DMS53 treated with DMSO at 0.1 percent for 48 hours (cell line): Measurements from ENCODE around the gene NSG2.

Experiments
- DNase-seq: peaks from one replicate; lab custom pipeline; 2025; ENCODE audit not compliant: unreplicated experiment; lab: John Stamatoyannopoulos, UW

NSG2 gene

GRCh38 chr5:174147551-174147950 is 102.0 kb downstream of the NSG2 start:
- no peak for DNase-seq

GRCh38 chr5:174148721-174149120 is 103.2 kb downstream of the NSG2 start:
- no peak for DNase-seq

DNA sequence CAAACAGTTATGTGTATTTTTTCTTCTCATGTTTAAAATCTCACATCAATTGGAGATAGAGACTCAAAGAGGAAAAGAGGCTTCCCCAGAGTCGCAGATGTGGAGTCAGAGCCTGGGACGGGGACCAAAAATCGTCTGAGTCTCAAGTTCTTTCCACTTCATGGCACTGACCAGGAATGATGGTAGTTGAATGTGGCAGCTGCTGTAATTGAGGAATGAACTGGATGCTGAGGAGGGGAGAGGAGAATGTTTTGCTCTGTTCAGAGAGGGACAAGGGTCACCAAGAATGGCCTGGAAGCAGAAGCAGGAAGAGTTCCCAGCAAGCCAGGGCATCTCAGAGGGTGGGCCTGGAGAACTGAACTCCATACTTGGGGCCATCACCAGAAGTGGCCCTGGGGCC is 103.9 kb downstream of the NSG2 start:
- no peak for DNase-seq

DNA sequence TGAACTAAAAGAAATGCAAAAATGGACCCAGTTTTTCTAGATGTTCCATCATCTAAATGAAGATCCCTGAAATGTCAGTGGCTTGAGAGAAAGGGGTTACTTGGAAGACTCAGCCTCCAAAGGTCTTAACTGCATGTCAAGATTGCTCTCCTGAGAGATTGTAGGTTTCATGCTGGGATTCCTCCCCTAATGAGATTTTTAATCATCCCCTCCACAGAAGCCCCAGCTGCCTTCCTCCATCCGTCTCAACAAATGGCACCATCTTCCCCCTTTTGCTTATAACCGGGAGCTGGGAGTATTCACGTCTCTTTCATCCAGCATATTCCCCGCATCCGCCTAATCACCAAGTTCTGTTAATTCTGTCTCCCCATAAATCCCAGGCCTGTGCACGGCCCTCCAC is 104.5 kb downstream of the NSG2 start:
- no peak for DNase-seq

DNA sequence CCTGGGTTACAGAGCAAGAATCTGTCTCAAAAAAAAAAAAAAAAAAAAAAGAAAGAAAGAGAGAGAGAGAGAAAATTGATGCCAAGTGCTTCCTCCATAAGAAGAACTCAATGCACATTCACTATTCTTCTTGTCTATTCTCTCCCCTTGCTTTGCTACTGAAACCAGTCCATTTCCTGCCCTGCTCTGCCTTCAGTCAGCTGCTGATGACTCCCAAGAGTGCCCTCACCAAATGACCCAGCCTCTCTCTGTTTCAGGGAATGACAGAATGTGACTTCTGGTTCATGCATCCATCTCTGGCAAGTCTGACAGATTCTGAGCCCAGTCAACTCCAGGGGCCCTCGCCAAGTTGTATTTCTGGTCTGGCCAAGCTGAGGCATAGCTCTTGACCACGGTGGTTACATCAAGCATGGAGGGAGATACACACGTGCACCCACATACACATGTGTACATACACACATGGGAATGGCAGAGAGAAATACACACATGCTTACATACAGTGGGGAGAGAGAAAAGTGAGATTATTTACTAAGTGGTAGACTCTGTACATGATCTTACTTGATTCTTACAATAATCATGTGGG is 106.2 kb downstream of the NSG2 start:
- DNase-seq, result peak; percentile 44

GRCh38 chr5:174154559-174154958 is 109.1 kb downstream of the NSG2 start:
- DNase-seq, result no peak

DNA sequence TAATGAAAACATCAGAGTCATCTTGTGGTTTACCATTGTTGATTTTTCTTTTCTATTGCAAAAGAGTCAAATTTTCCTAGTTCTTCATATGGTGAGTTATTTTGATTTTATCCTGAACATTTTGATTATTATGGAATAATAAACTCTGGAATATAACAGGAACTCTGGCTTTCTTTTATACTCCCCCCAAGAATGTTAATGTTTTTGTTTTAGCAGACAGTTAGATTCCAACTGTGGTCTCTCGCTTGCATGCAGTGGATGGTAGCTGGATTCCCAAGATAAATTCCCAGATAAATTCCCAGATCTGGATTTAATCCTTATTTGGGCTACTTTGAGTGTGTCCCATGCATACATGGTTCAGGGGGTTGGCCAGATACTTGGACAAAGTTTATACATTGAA is 109.8 kb downstream of the NSG2 start:
- no peak for DNase-seq

DNA sequence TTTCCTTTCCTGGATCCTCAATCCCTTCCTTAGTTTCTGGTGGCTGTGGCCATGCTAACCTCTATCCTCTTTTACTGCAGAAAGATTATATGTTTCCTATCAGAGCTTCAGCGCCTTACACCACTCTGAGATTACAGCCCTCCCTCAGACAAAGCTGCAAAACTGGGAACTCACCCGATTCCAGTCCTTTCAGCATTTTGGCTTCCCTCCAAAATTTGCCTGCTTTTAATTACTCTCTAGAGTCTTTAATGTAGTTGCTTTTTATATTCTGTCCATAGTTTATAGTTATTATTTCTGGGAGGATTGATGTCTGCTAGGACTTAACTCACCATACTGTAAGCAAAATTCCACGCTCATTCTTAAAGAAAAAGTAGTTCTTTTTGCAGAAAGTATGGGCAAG is 110.2 kb downstream of the NSG2 start:
- no peak for DNase-seq

DNA sequence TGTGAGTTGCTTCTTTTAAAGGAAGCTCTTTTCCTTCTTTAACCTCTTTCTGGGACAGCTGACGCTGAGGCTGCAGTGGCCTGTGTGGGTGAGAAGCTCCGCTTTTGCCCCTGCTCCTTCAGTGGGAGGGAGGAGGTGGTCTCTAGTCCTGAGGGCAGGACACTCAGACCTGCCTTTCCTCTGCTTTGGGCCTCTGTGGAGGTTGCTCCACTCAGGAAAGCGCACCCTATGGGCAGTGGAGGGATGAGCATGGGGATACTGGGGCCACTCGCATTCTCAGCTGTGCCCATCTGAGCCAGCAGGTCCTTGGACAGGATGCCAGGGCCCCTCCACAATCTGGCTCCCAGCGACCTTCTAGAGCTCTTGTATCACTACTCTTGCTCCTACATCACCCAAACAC is 111.5 kb downstream of the NSG2 start:
- DNase-seq, result no peak
